Parathyroid adenoma (tissue), 2 donors: ENCODE data around the gene CCDC6.
"Not testable (repeated sequence)": the region's sequence is repeated elsewhere in the genome, so short reads cannot be mapped to it uniquely, and the experiment has no call there.

ENCODE experiments used
- H2AFZ ChIP-seq: fragments of 300-600 bp; sonication (generic); one replicate; pipeline ENCODE4 v1.7.0; 2017; ENCODE audit warnings: antibody characterized with exemption, mild to moderate bottlenecking
- H3K27ac ChIP-seq: fragments of 300-600 bp; sonication (generic); one replicate; pipeline ENCODE4 v1.7.0; 2017
- H3K27me3 ChIP-seq: fragments of 300-600 bp; sonication (generic); one replicate; pipeline ENCODE4 v1.7.0; 2017; ENCODE audit warnings: low read length; ENCODE audit not compliant: control insufficient read depth, insufficient read depth
- H3K36me3 ChIP-seq: fragments of 300-600 bp; sonication (generic); one replicate; pipeline ENCODE4 v1.7.0; 2017; ENCODE audit warnings: low read length; ENCODE audit not compliant: control insufficient read depth, insufficient read depth
- H3K4me1 ChIP-seq: fragments of 300-600 bp; sonication (generic); one replicate; pipeline ENCODE4 v1.7.0; 2017; ENCODE audit warnings: control low read depth
- H3K4me2 ChIP-seq: fragments of 300-600 bp; sonication (generic); one replicate; pipeline ENCODE4 v1.7.0; 2017; ENCODE audit warnings: low read length
- H3K4me3 ChIP-seq: fragments of 300-600 bp; sonication (generic); one replicate; pipeline ENCODE4 v1.7.0; 2017; ENCODE audit warnings: low read depth, low read length
- H3K79me2 ChIP-seq: fragments of 300-600 bp; sonication (generic); one replicate; pipeline ENCODE4 v1.7.0; 2017; ENCODE audit warnings: control low read depth
- H3K9ac ChIP-seq: fragments of 300-600 bp; sonication (generic); one replicate; pipeline ENCODE4 v1.7.0; 2017; ENCODE audit warnings: mild to moderate bottlenecking
- H3K9me3 ChIP-seq: fragments of 300-600 bp; sonication (generic); one replicate; pipeline ENCODE4 v1.7.0; 2017; ENCODE audit warnings: low read length; ENCODE audit not compliant: control insufficient read depth
- CTCF ChIP-seq: fragments of 300-600 bp; sonication (generic); IDR thresholded peaks from one replicate; pipeline ENCODE4 v1.7.0; 2017; ENCODE audit warnings: antibody characterized with exemption, mild to moderate bottlenecking
- donor health status: primary hyperparathyroidism.

Gene CCDC6

DNA sequence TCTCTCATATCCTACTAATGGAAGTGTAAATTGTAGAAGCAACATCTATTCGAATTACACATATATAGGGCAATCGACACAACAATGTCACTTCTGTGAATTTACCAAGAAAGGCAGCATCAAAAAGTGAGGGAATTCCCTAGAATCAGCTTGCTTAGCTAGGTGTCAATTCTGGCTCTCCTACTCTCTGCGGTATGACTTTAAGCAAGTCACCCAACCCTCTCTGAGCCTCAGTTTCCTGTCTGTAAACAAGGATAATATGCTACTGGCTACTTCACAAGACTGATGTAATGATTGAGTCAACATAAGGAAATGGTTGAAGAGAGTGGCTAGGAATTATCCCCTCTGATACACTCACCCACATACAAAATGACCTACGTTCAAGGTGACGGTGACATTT, 19.4 kb downstream of the CCDC6 start:
- TF ChIP-seq CTCF, result no peak
- H3K79me2 ChIP-seq, result peaks cover 63% of the 10 kb centered on the region
- no peaks in the 10 kb centered on the region for H3K36me3 ChIP-seq
- H3K4me3 ChIP-seq, result no peak overlapping the region
- H2AFZ ChIP-seq, result no peak overlapping the region
- H3K27me3 ChIP-seq, result no peaks in the 10 kb centered on the region
- H3K4me2 ChIP-seq, result no peak overlapping the region
- no peaks in the 10 kb centered on the region for H3K4me1 ChIP-seq
- no peak overlapping the region for H3K9ac ChIP-seq
- no peak overlapping the region for H3K27ac ChIP-seq
- H3K9me3 ChIP-seq, result no peaks in the 10 kb centered on the region

DNA sequence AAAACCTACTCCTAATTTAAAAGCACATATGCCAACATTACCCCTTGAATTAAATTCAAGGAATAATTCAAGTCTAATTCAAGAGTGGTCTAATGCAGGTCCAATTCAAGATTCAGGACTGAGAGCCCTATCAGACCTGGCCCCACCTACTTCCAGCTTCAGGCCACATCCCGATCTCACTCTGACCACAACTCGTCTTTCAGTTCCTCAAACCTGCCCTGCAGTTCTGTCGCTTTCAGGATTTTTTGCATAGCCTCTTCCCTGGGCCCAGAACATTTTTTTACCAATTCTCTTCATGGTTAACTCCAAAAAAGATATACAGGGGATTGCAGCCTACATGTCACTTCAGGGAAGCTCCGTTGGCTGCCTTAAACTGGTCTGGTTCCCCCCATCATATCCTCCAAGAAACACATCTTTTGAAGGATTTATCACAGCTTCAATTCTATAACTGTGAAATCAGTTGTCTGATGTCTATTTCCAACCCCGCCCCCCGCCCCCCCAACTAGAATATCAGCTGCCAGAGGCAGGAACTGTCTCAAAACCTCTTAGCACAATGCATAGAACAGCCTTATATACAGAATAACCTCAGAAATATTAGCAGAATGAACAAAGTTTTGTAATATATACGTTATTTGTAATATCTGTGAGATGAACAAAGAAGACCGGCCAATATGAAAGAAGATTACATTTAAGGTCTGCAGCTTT, 20.8 kb downstream of the CCDC6 start:
- Histone ChIP-seq H2AFZ (no peak overlapping the region), H3K27ac (no peak overlapping the region)

DNA sequence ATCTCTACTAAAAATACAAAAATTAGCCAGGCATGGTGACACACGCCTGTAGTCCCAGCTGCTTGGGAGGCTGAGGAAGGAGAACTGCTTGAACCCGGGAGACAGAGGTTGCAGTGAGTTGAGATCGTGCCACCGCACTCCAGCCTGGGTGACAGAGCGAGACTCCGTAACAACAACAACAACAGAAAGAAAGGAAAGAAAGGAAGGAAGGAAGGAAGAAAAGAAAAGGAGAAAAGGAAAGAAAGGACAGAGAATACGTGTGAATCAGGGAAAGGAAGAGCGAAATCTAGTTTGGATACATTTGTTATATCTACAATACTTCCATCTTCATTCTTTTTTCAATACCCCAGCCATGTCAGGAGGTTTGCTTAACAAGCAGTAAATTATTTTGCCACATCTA, 21.5 kb downstream of the CCDC6 start:
- peaks cover 66% of the 10 kb centered on the region for H3K79me2 ChIP-seq
- H3K4me3 ChIP-seq, H3K9ac ChIP-seq, H3K4me1 ChIP-seq, H3K36me3 ChIP-seq, H3K27me3 ChIP-seq, H3K9me3 ChIP-seq, H3K4me2 ChIP-seq, H2AFZ ChIP-seq, H3K27ac ChIP-seq: not testable (repeated sequence)

More for the DNA sequence above, 20.8 kb downstream of the CCDC6 start:
- Histone ChIP-seq H3K4me2 (no peak overlapping the region), H3K4me3 (no peak overlapping the region), H3K9ac (no peak overlapping the region), H3K4me1 (no peaks in the 10 kb centered on the region), H3K36me3 (no peaks in the 10 kb centered on the region), H3K79me2 (peaks cover 66% of the 10 kb centered on the region), H3K9me3 (no peaks in the 10 kb centered on the region), H3K27me3 (no peaks in the 10 kb centered on the region)
- TF ChIP-seq CTCF, result no peak

DNA sequence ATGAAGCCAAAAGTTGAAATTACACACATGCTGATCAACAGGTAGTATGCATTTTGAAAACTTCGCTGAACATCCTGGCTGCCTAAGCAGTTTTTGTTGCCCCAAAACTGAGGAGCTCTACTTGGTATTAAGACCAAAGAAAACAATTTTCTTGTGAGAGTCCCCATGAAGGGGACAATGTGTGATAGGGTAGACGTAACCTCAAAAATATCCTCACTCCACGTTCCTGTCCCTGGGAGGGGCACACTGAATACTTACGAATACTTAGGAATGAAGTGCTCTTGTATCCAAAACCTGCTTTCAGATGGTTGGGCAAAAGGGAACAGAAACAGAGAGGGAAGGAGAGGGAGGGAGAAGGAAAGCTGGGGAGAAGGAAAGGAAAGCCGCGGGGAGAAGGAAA, 24.7 kb downstream of the CCDC6 start:
- TF ChIP-seq CTCF, result no peak
- H3K4me1 ChIP-seq, result peaks cover 4% of the 10 kb centered on the region
- no peaks in the 10 kb centered on the region for H3K27me3 ChIP-seq
- no peak overlapping the region for H2AFZ ChIP-seq
- H3K79me2 ChIP-seq, result peaks cover 47% of the 10 kb centered on the region
- H3K9ac ChIP-seq, result no peak overlapping the region
- no peak overlapping the region for H3K4me2 ChIP-seq
- no peak overlapping the region for H3K27ac ChIP-seq
- no peaks in the 10 kb centered on the region for H3K9me3 ChIP-seq
- no peaks in the 10 kb centered on the region for H3K36me3 ChIP-seq
- no peak overlapping the region for H3K4me3 ChIP-seq

DNA sequence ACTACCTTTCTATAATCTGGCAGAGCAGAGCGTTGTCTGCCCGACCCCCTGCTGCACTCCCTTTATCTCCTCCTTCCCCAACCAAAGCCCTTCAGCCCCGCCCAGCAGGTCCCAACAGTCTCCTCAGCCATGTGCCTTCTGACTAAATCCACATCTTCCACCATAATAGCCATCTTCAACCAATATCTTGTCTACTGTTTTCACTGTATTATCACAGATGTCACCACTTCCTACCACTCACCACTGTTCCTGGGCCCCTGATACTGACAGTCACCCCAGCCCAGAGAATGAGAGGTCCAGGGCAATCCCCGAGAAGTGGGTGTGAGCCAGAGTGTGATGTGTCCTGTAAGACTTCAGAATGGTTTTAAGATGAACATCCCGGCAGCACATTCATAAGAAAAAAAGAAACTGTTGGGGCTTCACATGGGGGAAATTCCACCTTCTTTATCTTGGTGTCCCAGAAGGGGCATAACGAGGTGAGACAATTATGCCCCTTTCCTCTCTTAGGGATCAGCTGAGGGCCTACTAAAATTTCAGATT, 25.3 kb downstream of the CCDC6 start:
- Histone ChIP-seq H3K4me3 (no peak overlapping the region), H3K9me3 (no peaks in the 10 kb centered on the region), H3K4me1 (peaks cover 4% of the 10 kb centered on the region), H3K36me3 (no peaks in the 10 kb centered on the region), H3K27ac (no peak overlapping the region), H3K9ac (no peak overlapping the region), H3K79me2 (peaks cover 45% of the 10 kb centered on the region), H3K27me3 (no peaks in the 10 kb centered on the region), H2AFZ (no peak overlapping the region), H3K4me2 (no peak overlapping the region)
- no peak for TF ChIP-seq CTCF
